GM23338 (cell line): ENCODE measurements around the gene TMEM163. TPM values are rescaled to one million over a fixed set of nuclear protein-coding genes. Genes with fewer than 3 reads are reported as not detected.

Experiments
- ATAC-seq: fragments of 200-7000 bp; cut with Tn5 transposase; 3 replicates; pipeline ENCODE4 v1.9.1; 2020
- DNase-seq: peaks from one replicate; pipeline ENCODE4 v3.0.0-alpha.2; 2015; ENCODE audit warnings: low spot score
- H2AFZ ChIP-seq: fragments of 200-600 bp; sonication (generic); 2 replicates; pipeline ENCODE4 v1.8.0; 2016; ENCODE audit warnings: antibody characterized with exemption, mild to moderate bottlenecking, moderate library complexity
- H3F3A ChIP-seq: fragments of 200-600 bp; sonication (generic); replicated peaks from 2 replicates; pipeline ENCODE4 v1.8.0; 2017; ENCODE audit warnings: antibody characterized with exemption, mixed run types, low read depth
- H3K27ac ChIP-seq: fragments of 200-600 bp; sonication (generic); 2 replicates; pipeline ENCODE4 v1.6.1; 2016; ENCODE audit warnings: low read depth
- H3K27me3 ChIP-seq: fragments of 200-600 bp; sonication (generic); 2 replicates; pipeline ENCODE4 v1.8.0; 2016; ENCODE audit warnings: mild to moderate bottlenecking, mixed run types, moderate library complexity; ENCODE audit not compliant: insufficient read depth
- H3K36me3 ChIP-seq: fragments of 200-600 bp; sonication (generic); 2 replicates; pipeline ENCODE4 v1.8.0; 2016; ENCODE audit warnings: mild to moderate bottlenecking; ENCODE audit not compliant: insufficient read depth
- H3K4me1 ChIP-seq: fragments of 200-600 bp; sonication (generic); 2 replicates; pipeline ENCODE4 v1.8.0; 2016; ENCODE audit warnings: mild to moderate bottlenecking, moderate library complexity; ENCODE audit not compliant: insufficient read depth
- H3K4me2 ChIP-seq: fragments of 200-600 bp; sonication (generic); 2 replicates; pipeline ENCODE4 v1.7.1; 2017; ENCODE audit warnings: mixed run types
- H3K4me3 ChIP-seq: fragments of 200-600 bp; sonication (generic); 2 replicates; pipeline ENCODE4 v1.6.1; 2016; ENCODE audit warnings: mixed run types
- H3K79me2 ChIP-seq: fragments of 200-600 bp; sonication (generic); replicated peaks from 2 replicates; pipeline ENCODE4 v1.8.0; 2017; ENCODE audit warnings: mild to moderate bottlenecking; ENCODE audit not compliant: insufficient read depth
- H3K9me2 ChIP-seq: fragments of 200-600 bp; sonication (generic); 2 replicates; pipeline ENCODE4 v1.8.0; 2017; ENCODE audit not compliant: insufficient read depth
- H4K20me1 ChIP-seq: fragments of 200-600 bp; sonication (generic); replicated peaks from 2 replicates; pipeline ENCODE4 v1.8.0; 2017; ENCODE audit warnings: mild to moderate bottlenecking; ENCODE audit not compliant: insufficient read depth
- H3K27ac Mint-ChIP-seq: 2 replicates; pipeline ENCODE4 v1.8.0; 2020; ENCODE audit warnings: inconsistent platforms, mild to moderate bottlenecking, moderate library complexity, mixed read lengths
- H3K27me3 Mint-ChIP-seq: 3 replicates; pipeline ENCODE4 v1.8.0; 2022; ENCODE audit warnings: low read depth, mild to moderate bottlenecking, moderate library complexity, mixed read lengths, inconsistent platforms; ENCODE audit not compliant: insufficient read depth, poor library complexity
- H3K36me3 Mint-ChIP-seq: 3 replicates; pipeline ENCODE4 v1.8.0; 2021; ENCODE audit warnings: low read depth, mild to moderate bottlenecking, inconsistent platforms, moderate library complexity, mixed read lengths
- H3K4me1 Mint-ChIP-seq: 3 replicates; pipeline ENCODE4 v1.8.0; 2020; ENCODE audit warnings: mild to moderate bottlenecking, inconsistent platforms, mixed read lengths
- H3K4me3 Mint-ChIP-seq: 3 replicates; pipeline ENCODE4 v1.8.0; 2021; ENCODE audit warnings: moderate library complexity, mild to moderate bottlenecking, inconsistent platforms, mixed read lengths
- H3K9me3 Mint-ChIP-seq: 3 replicates; pipeline ENCODE4 v1.8.0; 2020; ENCODE audit warnings: moderate library complexity, mild to moderate bottlenecking, inconsistent platforms, mixed read lengths
- CREB1 ChIP-seq: fragments of 250-450 bp; sonication (Bioruptor Pico); IDR thresholded peaks from 2 replicates; pipeline ENCODE4 v1.5.0; 2020; ENCODE audit warnings: low read depth, mild to moderate bottlenecking, moderate library complexity
- EZH2 ChIP-seq: fragments of 200-600 bp; sonication (generic); IDR thresholded peaks from one replicate; pipeline ENCODE4 v1.8.0; 2017; ENCODE audit warnings: antibody characterized with exemption, mild to moderate bottlenecking, low read depth; ENCODE audit not compliant: unreplicated experiment
- EZH2phosphoT487 ChIP-seq: fragments of 200-600 bp; sonication (generic); IDR thresholded peaks from one replicate; pipeline ENCODE4 v1.8.1; 2018; ENCODE audit warnings: antibody characterized with exemption; ENCODE audit not compliant: unreplicated experiment
- JUNB ChIP-seq: IDR thresholded peaks from one replicate; pipeline ENCODE4 v1.6.1; 2016; ENCODE audit warnings: antibody characterized with exemption; ENCODE audit not compliant: unreplicated experiment
- NANOG ChIP-seq: IDR thresholded peaks from 2 replicates; pipeline ENCODE4 v1.6.1; 2016; ENCODE audit warnings: antibody characterized with exemption, borderline replicate concordance
- POLR2AphosphoS5 ChIP-seq: IDR thresholded peaks from 2 replicates; pipeline ENCODE4 v1.6.1; 2016; ENCODE audit warnings: antibody characterized with exemption, low read depth
- STAT1 ChIP-seq: IDR thresholded peaks from one replicate; pipeline ENCODE4 v1.6.1; 2016; ENCODE audit warnings: antibody characterized with exemption; ENCODE audit not compliant: unreplicated experiment
- ZNF114 ChIP-seq: fragments of 250-450 bp; sonication (Bioruptor Pico); IDR thresholded peaks from 2 replicates; pipeline ENCODE4 v1.5.0; 2020; ENCODE audit warnings: mild to moderate bottlenecking, moderate library complexity
- ZNF331 ChIP-seq: fragments of 250-450 bp; sonication (Bioruptor Pico); IDR thresholded peaks from 2 replicates; pipeline ENCODE4 v1.5.0; 2020; ENCODE audit warnings: low read depth, mild to moderate bottlenecking, moderate library complexity
- polyA plus RNA-seq: library from polyadenylated mRNA; unstranded; fragments of >200 nt; fragmentation: Nextera tagmentation; extraction: Ambion mirVana; gene quantifications from 2 replicates; pipeline ENCODE4 v1.2.1, GENCODE V29; 2016
- total RNA-seq: library from RNA; depleted of rRNA; stranded (reverse); fragments of >200 nt; shearing (Covaris generic); gene quantifications from 2 replicates; pipeline ENCODE4 v1.2.3, GENCODE V29; 2014
- TF ChIP-seq, protein P1 (sequence below): IDR thresholded peaks from 2 replicates; pipeline ENCODE4 v1.6.1; 2016; ENCODE audit warnings: antibody characterized with exemption
- TF ChIP-seq, protein P2 (sequence below): IDR thresholded peaks from one replicate; pipeline ENCODE4 v1.6.1; 2018; ENCODE audit warnings: antibody characterized with exemption; ENCODE audit not compliant: unreplicated experiment
- TF ChIP-seq, protein P3 (sequence below): fragments of 250-450 bp; sonication (Bioruptor Pico); IDR thresholded peaks from 2 replicates; pipeline ENCODE4 v1.5.0; 2020; ENCODE audit warnings: mild to moderate bottlenecking, moderate library complexity
- TF ChIP-seq, protein P4 (sequence below), 2 experiments: fragments of 200-600 bp in 1 of 2; sonication (generic) in 1 of 2; conservative IDR thresholded peaks; 2 replicates each; pipeline versions ENCODE4 v1.5.1 to v1.6.1; 2016 to 2017; ENCODE audit warnings: antibody characterized with exemption in 2 of 2, low read depth in 2 of 2, mild to moderate bottlenecking in 2 of 2, moderate library complexity in 1 of 2

TMEM163 gene
- total and polyA plus RNA-seq, 2 experiments from 2014 or later, result 1.1 to 1.8 TPM

DNA sequence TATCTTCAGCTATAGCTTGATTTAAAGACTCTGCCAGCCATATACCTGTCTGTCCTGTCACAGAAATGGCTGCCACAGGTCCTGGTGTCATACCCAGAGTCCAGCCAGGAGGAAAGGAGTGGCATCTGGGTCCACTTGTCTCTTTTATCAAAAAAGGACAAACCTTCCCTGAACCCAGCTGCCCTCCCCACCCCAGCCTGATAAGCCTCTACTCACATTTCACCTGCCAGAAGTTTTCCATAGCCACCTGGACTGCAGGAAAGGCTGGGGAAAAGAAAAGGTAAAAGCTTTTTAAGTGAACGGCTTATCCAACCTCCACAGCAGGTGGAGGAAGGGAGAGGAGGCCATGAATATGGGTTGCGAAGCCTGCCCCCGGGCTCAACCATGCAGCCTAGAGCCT lies 32.8 kb downstream of the TMEM163 start:
- Mint-ChIP-seq H3K4me1 (peaks cover 8% of the 10 kb centered on the region), H3K36me3 (no peaks in the 10 kb centered on the region), H3K27ac (no peak overlapping the region), H3K9me3 (no peaks in the 10 kb centered on the region), H3K4me3 (no peak overlapping the region), H3K27me3 (no peaks in the 10 kb centered on the region)
- Histone ChIP-seq H4K20me1 (no peaks in the 10 kb centered on the region), H3K4me1 (0 out of 2 replicates have a peak, but pooled peaks cover 7% of the 10 kb centered on the region), H3K79me2 (no peaks in the 10 kb centered on the region), H3K36me3 (no peaks in the 10 kb centered on the region), H3K4me3 (no peak overlapping the region), H2AFZ (no peak overlapping the region; the same call in 1 of the 2 replicates), H3K9me2 (peaks cover 9% of the 10 kb centered on the region; the same call in 1 of the 2 replicates), H3K4me2 (no peak overlapping the region), H3K27me3 (no peaks in the 10 kb centered on the region), H3K27ac (no peak overlapping the region), H3F3A (no peaks in the 10 kb centered on the region)
- DNase-seq (peak; percentile 17), ATAC-seq (peak; percentile 43; the same call in 2 of the 3 replicates)
- TF ChIP-seq ZNF331 (CRISPR knock-in tag), result no peak
- TF ChIP-seq, protein P1, sequence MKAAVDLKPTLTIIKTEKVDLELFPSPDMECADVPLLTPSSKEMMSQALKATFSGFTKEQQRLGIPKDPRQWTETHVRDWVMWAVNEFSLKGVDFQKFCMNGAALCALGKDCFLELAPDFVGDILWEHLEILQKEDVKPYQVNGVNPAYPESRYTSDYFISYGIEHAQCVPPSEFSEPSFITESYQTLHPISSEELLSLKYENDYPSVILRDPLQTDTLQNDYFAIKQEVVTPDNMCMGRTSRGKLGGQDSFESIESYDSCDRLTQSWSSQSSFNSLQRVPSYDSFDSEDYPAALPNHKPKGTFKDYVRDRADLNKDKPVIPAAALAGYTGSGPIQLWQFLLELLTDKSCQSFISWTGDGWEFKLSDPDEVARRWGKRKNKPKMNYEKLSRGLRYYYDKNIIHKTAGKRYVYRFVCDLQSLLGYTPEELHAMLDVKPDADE, result no peak
- TF ChIP-seq, protein P2, sequence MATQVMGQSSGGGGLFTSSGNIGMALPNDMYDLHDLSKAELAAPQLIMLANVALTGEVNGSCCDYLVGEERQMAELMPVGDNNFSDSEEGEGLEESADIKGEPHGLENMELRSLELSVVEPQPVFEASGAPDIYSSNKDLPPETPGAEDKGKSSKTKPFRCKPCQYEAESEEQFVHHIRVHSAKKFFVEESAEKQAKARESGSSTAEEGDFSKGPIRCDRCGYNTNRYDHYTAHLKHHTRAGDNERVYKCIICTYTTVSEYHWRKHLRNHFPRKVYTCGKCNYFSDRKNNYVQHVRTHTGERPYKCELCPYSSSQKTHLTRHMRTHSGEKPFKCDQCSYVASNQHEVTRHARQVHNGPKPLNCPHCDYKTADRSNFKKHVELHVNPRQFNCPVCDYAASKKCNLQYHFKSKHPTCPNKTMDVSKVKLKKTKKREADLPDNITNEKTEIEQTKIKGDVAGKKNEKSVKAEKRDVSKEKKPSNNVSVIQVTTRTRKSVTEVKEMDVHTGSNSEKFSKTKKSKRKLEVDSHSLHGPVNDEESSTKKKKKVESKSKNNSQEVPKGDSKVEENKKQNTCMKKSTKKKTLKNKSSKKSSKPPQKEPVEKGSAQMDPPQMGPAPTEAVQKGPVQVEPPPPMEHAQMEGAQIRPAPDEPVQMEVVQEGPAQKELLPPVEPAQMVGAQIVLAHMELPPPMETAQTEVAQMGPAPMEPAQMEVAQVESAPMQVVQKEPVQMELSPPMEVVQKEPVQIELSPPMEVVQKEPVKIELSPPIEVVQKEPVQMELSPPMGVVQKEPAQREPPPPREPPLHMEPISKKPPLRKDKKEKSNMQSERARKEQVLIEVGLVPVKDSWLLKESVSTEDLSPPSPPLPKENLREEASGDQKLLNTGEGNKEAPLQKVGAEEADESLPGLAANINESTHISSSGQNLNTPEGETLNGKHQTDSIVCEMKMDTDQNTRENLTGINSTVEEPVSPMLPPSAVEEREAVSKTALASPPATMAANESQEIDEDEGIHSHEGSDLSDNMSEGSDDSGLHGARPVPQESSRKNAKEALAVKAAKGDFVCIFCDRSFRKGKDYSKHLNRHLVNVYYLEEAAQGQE, result no peak
- TF ChIP-seq, protein P3, sequence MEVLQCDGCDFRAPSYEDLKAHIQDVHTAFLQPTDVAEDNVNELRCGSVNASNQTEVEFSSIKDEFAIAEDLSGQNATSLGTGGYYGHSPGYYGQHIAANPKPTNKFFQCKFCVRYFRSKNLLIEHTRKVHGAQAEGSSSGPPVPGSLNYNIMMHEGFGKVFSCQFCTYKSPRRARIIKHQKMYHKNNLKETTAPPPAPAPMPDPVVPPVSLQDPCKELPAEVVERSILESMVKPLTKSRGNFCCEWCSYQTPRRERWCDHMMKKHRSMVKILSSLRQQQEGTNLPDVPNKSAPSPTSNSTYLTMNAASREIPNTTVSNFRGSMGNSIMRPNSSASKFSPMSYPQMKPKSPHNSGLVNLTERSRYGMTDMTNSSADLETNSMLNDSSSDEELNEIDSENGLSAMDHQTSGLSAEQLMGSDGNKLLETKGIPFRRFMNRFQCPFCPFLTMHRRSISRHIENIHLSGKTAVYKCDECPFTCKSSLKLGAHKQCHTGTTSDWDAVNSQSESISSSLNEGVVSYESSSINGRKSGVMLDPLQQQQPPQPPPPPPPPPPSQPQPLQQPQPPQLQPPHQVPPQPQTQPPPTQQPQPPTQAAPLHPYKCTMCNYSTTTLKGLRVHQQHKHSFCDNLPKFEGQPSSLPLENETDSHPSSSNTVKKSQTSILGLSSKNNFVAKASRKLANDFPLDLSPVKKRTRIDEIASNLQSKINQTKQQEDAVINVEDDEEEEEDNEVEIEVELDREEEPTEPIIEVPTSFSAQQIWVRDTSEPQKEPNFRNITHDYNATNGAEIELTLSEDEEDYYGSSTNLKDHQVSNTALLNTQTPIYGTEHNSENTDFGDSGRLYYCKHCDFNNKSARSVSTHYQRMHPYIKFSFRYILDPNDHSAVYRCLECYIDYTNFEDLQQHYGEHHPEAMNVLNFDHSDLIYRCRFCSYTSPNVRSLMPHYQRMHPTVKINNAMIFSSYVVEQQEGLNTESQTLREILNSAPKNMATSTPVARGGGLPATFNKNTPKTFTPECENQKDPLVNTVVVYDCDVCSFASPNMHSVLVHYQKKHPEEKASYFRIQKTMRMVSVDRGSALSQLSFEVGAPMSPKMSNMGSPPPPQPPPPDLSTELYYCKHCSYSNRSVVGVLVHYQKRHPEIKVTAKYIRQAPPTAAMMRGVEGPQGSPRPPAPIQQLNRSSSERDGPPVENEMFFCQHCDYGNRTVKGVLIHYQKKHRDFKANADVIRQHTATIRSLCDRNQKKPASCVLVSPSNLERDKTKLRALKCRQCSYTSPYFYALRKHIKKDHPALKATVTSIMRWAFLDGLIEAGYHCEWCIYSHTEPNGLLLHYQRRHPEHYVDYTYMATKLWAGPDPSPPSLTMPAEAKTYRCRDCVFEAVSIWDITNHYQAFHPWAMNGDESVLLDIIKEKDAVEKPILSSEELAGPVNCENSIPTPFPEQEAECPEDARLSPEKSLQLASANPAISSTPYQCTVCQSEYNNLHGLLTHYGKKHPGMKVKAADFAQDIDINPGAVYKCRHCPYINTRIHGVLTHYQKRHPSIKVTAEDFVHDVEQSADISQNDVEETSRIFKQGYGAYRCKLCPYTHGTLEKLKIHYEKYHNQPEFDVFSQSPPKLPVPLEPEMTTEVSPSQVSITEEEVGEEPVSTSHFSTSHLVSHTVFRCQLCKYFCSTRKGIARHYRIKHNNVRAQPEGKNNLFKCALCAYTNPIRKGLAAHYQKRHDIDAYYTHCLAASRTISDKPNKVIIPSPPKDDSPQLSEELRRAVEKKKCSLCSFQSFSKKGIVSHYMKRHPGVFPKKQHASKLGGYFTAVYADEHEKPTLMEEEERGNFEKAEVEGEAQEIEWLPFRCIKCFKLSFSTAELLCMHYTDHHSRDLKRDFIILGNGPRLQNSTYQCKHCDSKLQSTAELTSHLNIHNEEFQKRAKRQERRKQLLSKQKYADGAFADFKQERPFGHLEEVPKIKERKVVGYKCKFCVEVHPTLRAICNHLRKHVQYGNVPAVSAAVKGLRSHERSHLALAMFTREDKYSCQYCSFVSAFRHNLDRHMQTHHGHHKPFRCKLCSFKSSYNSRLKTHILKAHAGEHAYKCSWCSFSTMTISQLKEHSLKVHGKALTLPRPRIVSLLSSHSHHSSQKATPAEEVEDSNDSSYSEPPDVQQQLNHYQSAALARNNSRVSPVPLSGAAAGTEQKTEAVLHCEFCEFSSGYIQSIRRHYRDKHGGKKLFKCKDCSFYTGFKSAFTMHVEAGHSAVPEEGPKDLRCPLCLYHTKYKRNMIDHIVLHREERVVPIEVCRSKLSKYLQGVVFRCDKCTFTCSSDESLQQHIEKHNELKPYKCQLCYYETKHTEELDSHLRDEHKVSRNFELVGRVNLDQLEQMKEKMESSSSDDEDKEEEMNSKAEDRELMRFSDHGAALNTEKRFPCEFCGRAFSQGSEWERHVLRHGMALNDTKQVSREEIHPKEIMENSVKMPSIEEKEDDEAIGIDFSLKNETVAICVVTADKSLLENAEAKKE (CRISPR knock-in tag), result no peak
- TF ChIP-seq, protein P4, sequence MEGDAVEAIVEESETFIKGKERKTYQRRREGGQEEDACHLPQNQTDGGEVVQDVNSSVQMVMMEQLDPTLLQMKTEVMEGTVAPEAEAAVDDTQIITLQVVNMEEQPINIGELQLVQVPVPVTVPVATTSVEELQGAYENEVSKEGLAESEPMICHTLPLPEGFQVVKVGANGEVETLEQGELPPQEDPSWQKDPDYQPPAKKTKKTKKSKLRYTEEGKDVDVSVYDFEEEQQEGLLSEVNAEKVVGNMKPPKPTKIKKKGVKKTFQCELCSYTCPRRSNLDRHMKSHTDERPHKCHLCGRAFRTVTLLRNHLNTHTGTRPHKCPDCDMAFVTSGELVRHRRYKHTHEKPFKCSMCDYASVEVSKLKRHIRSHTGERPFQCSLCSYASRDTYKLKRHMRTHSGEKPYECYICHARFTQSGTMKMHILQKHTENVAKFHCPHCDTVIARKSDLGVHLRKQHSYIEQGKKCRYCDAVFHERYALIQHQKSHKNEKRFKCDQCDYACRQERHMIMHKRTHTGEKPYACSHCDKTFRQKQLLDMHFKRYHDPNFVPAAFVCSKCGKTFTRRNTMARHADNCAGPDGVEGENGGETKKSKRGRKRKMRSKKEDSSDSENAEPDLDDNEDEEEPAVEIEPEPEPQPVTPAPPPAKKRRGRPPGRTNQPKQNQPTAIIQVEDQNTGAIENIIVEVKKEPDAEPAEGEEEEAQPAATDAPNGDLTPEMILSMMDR (conservative IDR thresholded peaks at IDR 0.05; ENCODE audit: low read depth in 2 of 2), result no peak
- no peak for TF ChIP-seq POLR2AphosphoS5
- no peak for TF ChIP-seq EZH2
- TF ChIP-seq EZH2phosphoT487, result no peak
- no peak for TF ChIP-seq JUNB
- TF ChIP-seq ZNF114 (CRISPR knock-in tag), result no peak
- no peak for TF ChIP-seq NANOG
- no peak for TF ChIP-seq STAT1
- TF ChIP-seq CREB1 (CRISPR knock-in tag), result no peak
